ENCODE data around the gene PHF21B.

PHF21B gene

GRCh38 chr22:45039133-45039532, 29.3 kb upstream of the PHF21B start:
- H3K4me3 ChIP-seq (ENCODE audit: low read length): no peak overlapping the region
- H3K4me1 ChIP-seq (ENCODE audit: control insufficient read depth, low read depth, low read length): no peaks in the 10 kb centered on the region
- no peaks in the 10 kb centered on the region for H3K9me3 ChIP-seq (ENCODE audit: control insufficient read depth, low read depth, low read length)
- no peak overlapping the region for H3K27ac ChIP-seq (ENCODE audit: low read length)
- no peaks in the 10 kb centered on the region for H3K27me3 ChIP-seq (ENCODE audit: control insufficient read depth, insufficient read depth, low read length)
- no peak overlapping the region for H3K9ac ChIP-seq (ENCODE audit: low read length)
- no peaks in the 10 kb centered on the region for H3K36me3 ChIP-seq (ENCODE audit: control insufficient read depth, low read depth, low read length)

DNA sequence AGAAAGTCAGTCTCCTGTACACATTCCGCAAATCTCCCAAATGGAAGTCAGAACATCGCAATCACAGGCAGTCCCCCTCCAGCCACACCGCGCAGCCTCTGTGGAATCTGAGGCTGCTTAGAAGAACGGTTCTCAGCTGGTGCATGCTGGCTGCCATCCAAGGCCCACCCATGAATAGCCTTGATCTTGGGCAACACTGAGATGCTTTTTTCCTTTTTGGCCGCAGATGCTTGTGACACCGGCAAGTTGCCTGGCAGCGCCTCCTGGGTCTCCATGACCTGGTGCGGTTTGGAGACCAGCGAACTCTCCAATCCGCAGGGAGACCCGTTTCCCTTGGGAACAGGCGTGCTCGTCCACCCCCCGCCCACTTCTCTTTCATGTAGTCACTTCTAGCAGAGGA, 26.3 kb upstream of the PHF21B start:
- Histone ChIP-seq H3K9ac (ENCODE audit: low read length) (no peak overlapping the region), H3K4me3 (ENCODE audit: low read length) (no peak overlapping the region), H3K27ac (ENCODE audit: low read length) (no peak overlapping the region), H3K4me1 (ENCODE audit: control insufficient read depth, low read depth, low read length) (no peaks in the 10 kb centered on the region), H3K27me3 (ENCODE audit: control insufficient read depth, insufficient read depth, low read length) (no peaks in the 10 kb centered on the region), H3K9me3 (ENCODE audit: control insufficient read depth, low read depth, low read length) (no peaks in the 10 kb centered on the region), H3K36me3 (ENCODE audit: control insufficient read depth, low read depth, low read length) (no peaks in the 10 kb centered on the region)

- Histone ChIP-seq H3K9me3 (ENCODE audit: control insufficient read depth, low read depth, low read length) (no peaks in the 10 kb centered on the region), H3K9ac (ENCODE audit: low read length) (no peak overlapping the region), H3K27me3 (ENCODE audit: control insufficient read depth, insufficient read depth, low read length) (no peaks in the 10 kb centered on the region), H3K4me3 (ENCODE audit: low read length) (no peak overlapping the region), H3K27ac (ENCODE audit: low read length) (no peak overlapping the region), H3K4me1 (ENCODE audit: control insufficient read depth, low read depth, low read length) (no peaks in the 10 kb centered on the region), H3K36me3 (ENCODE audit: control insufficient read depth, low read depth, low read length) (no peaks in the 10 kb centered on the region)
Observed at GRCh38 chr22:45034821-45035220, 25.0 kb upstream of the PHF21B start.

DNA sequence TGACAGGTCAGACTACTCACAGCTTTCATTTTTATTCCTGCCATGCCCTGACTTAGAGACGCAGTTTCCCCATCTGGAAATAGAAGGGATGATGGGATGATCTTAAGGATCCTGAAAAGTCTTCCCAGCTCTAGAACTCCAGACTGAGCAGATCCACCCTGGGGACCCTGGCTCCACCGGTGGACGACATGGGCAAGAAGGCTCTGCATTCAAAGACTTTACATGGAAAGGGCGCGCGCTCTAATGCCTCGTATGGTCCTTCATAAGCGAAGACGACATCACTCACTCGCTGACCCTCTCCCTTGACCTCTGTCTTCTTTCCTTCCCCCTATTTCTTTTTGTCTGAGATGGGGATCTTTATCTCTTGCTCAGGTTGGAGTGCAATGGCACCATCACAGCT, 24.4 kb upstream of the PHF21B start:
- no peak overlapping the region for H3K27ac ChIP-seq (ENCODE audit: low read length)
- H3K4me1 ChIP-seq (ENCODE audit: control insufficient read depth, low read depth, low read length): no peaks in the 10 kb centered on the region
- H3K4me3 ChIP-seq (ENCODE audit: low read length): no peak overlapping the region
- no peak overlapping the region for H3K9ac ChIP-seq (ENCODE audit: low read length)
- no peaks in the 10 kb centered on the region for H3K9me3 ChIP-seq (ENCODE audit: control insufficient read depth, low read depth, low read length)
- no peaks in the 10 kb centered on the region for H3K27me3 ChIP-seq (ENCODE audit: control insufficient read depth, insufficient read depth, low read length)
- H3K36me3 ChIP-seq (ENCODE audit: control insufficient read depth, low read depth, low read length): no peaks in the 10 kb centered on the region

- Histone ChIP-seq H3K9ac (ENCODE audit: low read length) (no peak overlapping the region), H3K27ac (ENCODE audit: low read length) (no peak overlapping the region), H3K36me3 (ENCODE audit: control insufficient read depth, low read depth, low read length) (no peaks in the 10 kb centered on the region), H3K9me3 (ENCODE audit: control insufficient read depth, low read depth, low read length) (no peaks in the 10 kb centered on the region), H3K4me3 (ENCODE audit: low read length) (no peak overlapping the region), H3K27me3 (ENCODE audit: control insufficient read depth, insufficient read depth, low read length) (no peaks in the 10 kb centered on the region), H3K4me1 (ENCODE audit: control insufficient read depth, low read depth, low read length) (no peaks in the 10 kb centered on the region)
Observed at GRCh38 chr22:45033136-45033535, 23.3 kb upstream of the PHF21B start.

GRCh38 chr22:45031629-45032403, 22.0 kb upstream of the PHF21B start:
- Histone ChIP-seq H3K9me3 (ENCODE audit: control insufficient read depth, low read depth, low read length) (no peaks in the 10 kb centered on the region), H3K36me3 (ENCODE audit: control insufficient read depth, low read depth, low read length) (no peaks in the 10 kb centered on the region), H3K4me1 (ENCODE audit: control insufficient read depth, low read depth, low read length) (no peaks in the 10 kb centered on the region), H3K27ac (ENCODE audit: low read length) (no peak overlapping the region), H3K4me3 (ENCODE audit: low read length) (no peak overlapping the region), H3K27me3 (ENCODE audit: control insufficient read depth, insufficient read depth, low read length) (no peaks in the 10 kb centered on the region), H3K9ac (ENCODE audit: low read length) (no peak overlapping the region)

GRCh38 chr22:45029501-45029900, 19.7 kb upstream of the PHF21B start:
- H3K4me1 ChIP-seq (ENCODE audit: control insufficient read depth, low read depth, low read length): no peaks in the 10 kb centered on the region
- H3K27me3 ChIP-seq (ENCODE audit: control insufficient read depth, insufficient read depth, low read length): no peaks in the 10 kb centered on the region
- no peak overlapping the region for H3K9ac ChIP-seq (ENCODE audit: low read length)
- no peak overlapping the region for H3K4me3 ChIP-seq (ENCODE audit: low read length)
- no peak overlapping the region for H3K27ac ChIP-seq (ENCODE audit: low read length)
- no peaks in the 10 kb centered on the region for H3K9me3 ChIP-seq (ENCODE audit: control insufficient read depth, low read depth, low read length)
- no peaks in the 10 kb centered on the region for H3K36me3 ChIP-seq (ENCODE audit: control insufficient read depth, low read depth, low read length)

GRCh38 chr22:45026511-45026910, 16.7 kb upstream of the PHF21B start:
- Histone ChIP-seq H3K9ac (ENCODE audit: low read length) (no peak overlapping the region), H3K4me3 (ENCODE audit: low read length) (no peak overlapping the region), H3K36me3 (ENCODE audit: control insufficient read depth, low read depth, low read length) (no peaks in the 10 kb centered on the region), H3K9me3 (ENCODE audit: control insufficient read depth, low read depth, low read length) (no peaks in the 10 kb centered on the region), H3K27me3 (ENCODE audit: control insufficient read depth, insufficient read depth, low read length) (no peaks in the 10 kb centered on the region), H3K27ac (ENCODE audit: low read length) (no peak overlapping the region), H3K4me1 (ENCODE audit: control insufficient read depth, low read depth, low read length) (peaks cover 6% of the 10 kb centered on the region)

DNA sequence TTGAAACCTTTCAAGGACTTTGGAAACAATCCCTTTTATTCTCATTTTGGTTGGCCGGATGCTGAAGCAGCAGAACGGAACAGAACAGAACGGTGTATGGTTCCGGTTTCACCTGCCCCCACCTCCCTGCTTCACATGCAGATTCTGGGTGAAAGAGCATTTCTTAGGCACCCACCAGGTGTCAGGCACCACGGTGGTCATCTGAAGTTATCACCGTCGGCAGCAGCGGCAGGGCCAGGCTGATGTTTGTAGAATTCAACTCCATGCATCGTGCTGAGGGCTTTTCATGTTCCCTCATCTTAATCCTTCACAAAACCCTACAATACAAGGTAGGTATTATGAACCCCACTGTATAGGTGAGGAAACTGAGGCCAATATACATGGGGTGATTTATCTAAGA, 13.6 kb upstream of the PHF21B start:
- H3K4me1 ChIP-seq (ENCODE audit: control insufficient read depth, low read depth, low read length): peaks cover 6% of the 10 kb centered on the region
- H3K9me3 ChIP-seq (ENCODE audit: control insufficient read depth, low read depth, low read length): no peaks in the 10 kb centered on the region
- H3K4me3 ChIP-seq (ENCODE audit: low read length): peak overlapping the region; percentile 2
- H3K27me3 ChIP-seq (ENCODE audit: control insufficient read depth, insufficient read depth, low read length): no peaks in the 10 kb centered on the region
- H3K36me3 ChIP-seq (ENCODE audit: control insufficient read depth, low read depth, low read length): no peaks in the 10 kb centered on the region
- no peak overlapping the region for H3K9ac ChIP-seq (ENCODE audit: low read length)
- H3K27ac ChIP-seq (ENCODE audit: low read length): no peak overlapping the region

DNA sequence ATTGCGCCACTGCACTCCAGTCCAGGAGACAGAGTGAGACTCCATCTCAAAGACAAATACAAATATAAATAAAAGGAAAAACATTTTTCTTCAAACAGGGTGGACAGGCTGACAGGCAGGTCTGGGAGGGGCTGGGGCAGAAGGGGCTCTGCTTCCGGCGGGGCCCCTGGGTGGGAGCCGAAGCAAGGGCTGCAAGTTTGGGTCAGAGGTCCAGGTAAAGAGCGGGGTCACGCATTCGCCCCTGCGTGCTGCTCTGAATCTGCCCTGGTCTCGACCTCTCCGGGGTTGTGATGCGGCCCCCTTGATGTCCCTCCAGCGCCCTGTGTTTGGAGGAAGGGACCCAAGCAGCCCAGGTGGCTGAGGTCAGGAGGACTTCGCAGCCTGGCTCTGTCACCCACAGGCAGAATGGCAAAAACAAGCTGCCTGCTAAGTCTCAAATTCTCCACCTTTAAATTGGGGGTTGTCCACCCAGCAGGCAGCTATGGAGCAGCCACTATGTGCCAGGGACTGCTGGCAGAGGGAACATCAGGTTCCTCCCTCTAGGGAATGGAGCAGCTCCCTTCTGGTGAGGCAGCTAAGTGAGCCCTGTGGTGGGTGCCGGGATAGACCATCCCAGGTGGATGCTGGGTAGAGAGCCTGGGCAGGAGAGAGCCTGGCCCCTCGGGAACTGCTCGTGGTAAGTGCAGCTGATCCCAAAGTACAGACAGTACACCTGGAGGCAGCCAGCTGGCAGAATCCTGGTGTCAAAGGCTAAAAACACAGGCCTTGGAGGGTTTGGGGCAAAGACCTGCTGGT, 10.3 kb upstream of the PHF21B start:
- Histone ChIP-seq H3K4me1 (ENCODE audit: control insufficient read depth, low read depth, low read length) (peaks cover 6% of the 10 kb centered on the region), H3K27me3 (ENCODE audit: control insufficient read depth, insufficient read depth, low read length) (no peaks in the 10 kb centered on the region), H3K27ac (ENCODE audit: low read length) (no peak overlapping the region), H3K36me3 (ENCODE audit: control insufficient read depth, low read depth, low read length) (no peaks in the 10 kb centered on the region), H3K4me3 (ENCODE audit: low read length) (no peak overlapping the region), H3K9ac (ENCODE audit: low read length) (no peak overlapping the region), H3K9me3 (ENCODE audit: control insufficient read depth, low read depth, low read length) (no peaks in the 10 kb centered on the region)

DNA sequence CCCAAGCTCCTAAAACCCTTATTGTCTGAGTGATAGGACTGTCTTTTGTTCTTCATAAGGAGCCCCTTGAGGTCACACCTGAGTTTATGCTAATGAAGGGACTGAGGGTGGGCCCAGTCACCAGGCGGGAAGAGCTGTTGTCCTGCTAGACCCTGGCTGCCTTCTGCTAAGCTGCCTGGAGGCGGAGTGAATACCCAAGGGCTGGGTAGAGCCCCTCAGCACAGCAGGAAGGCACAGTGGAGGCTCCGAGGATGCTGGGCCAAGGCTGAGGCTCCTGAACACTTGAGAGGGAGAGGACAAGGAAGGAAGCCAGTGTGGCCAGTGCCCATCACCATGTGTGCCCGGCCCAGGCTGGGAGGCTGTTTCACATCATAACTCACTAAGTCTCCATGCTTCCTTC, 4.8 kb upstream of the PHF21B start:
- Histone ChIP-seq H3K27me3 (ENCODE audit: control insufficient read depth, insufficient read depth, low read length) (no peaks in the 10 kb centered on the region), H3K27ac (ENCODE audit: low read length) (no peak overlapping the region), H3K36me3 (ENCODE audit: control insufficient read depth, low read depth, low read length) (no peaks in the 10 kb centered on the region), H3K9me3 (ENCODE audit: control insufficient read depth, low read depth, low read length) (no peaks in the 10 kb centered on the region), H3K4me1 (ENCODE audit: control insufficient read depth, low read depth, low read length) (peaks cover 8% of the 10 kb centered on the region), H3K9ac (ENCODE audit: low read length) (no peak overlapping the region), H3K4me3 (ENCODE audit: low read length) (no peak overlapping the region)

DNA sequence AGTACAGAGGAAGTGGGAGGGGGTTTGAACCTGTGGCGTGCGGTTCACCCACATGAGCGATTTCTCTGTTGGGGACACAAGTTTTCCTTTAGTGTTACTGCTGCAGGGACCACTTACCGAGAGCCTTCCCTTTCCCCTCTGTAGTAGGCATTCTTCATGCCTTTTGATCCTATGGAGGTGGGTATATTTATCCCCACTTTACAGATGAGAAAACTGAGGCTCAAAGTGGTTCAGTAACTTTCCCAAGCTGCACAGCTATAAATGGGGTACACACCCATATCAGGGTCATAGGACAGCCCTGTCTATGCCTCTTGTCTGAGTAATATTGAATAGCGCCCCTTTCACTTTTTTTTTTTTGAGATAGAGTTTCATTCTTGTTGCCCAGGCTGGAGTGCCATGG, 3.3 kb upstream of the PHF21B start:
- Histone ChIP-seq H3K4me1 (ENCODE audit: control insufficient read depth, low read depth, low read length) (peaks cover 8% of the 10 kb centered on the region), H3K36me3 (ENCODE audit: control insufficient read depth, low read depth, low read length) (no peaks in the 10 kb centered on the region), H3K27me3 (ENCODE audit: control insufficient read depth, insufficient read depth, low read length) (no peaks in the 10 kb centered on the region)

More for the DNA sequence above, 3.3 kb upstream of the PHF21B start:
- Histone ChIP-seq H3K27ac (ENCODE audit: low read length) (no peak overlapping the region), H3K4me3 (ENCODE audit: low read length) (no peak overlapping the region), H3K9me3 (ENCODE audit: control insufficient read depth, low read depth, low read length) (no peaks in the 10 kb centered on the region), H3K9ac (ENCODE audit: low read length) (no peak overlapping the region)
